ENCODE data around the gene CLIP2. TPM values are rescaled to one million over a fixed set of nuclear protein-coding genes. Genes with fewer than 3 reads are reported as not detected.
"Not testable (repeated sequence)": the region's sequence is repeated elsewhere in the genome, so short reads cannot be mapped to it uniquely, and the experiment has no call there.

Gene CLIP2
- total RNA-seq, 1 donor from 2014 or later, result 24.3 TPM

DNA sequence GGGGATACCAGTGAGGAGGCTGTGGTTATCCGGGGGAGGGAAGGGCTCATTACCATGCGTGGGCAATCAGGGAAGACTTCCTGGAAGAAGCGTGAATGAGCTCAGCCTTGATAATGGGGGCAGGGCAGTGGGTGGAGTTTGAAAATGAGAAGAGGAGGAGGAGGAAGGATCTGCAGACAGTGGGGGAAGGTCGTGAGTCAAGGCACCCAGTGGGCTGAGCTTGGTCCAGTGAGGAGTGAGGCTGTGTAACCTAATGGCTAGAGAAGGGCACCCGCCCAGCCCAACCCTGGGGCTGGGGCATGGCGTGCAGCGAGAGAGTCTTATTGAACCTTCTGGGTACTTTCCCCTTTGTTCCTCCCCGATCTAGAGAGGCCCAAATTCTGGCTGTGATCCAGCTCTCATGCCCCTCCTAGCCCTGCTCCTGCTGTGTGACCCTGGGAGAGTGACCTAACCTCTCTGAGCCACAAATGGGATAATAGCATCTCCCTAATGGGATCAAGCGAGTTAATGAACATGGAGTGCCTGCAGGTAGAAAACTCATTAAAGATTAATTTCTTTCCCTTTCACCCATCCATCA, 31.5 kb downstream of the CLIP2 start:
- intact Hi-C loops (cut with DNase I), result no loop called here
- Histone ChIP-seq H3K27me3 (no peaks in the 10 kb centered on the region), H3K36me3 (no peaks in the 10 kb centered on the region), H3K4me3 (no peak overlapping the region), H3K27ac (no peak overlapping the region), H3K9me3 (no peaks in the 10 kb centered on the region), H3K4me1 (peaks cover 16% of the 10 kb centered on the region)
- TF ChIP-seq POLR2A (IDR thresholded peaks at IDR 0.05), result no peak
- TF ChIP-seq POLR2AphosphoS5 (IDR thresholded peaks at IDR 0.05; ENCODE audit: insufficient read depth in 1 of 2, low read depth in 1 of 2), result no peak
- TF ChIP-seq, protein P1, sequence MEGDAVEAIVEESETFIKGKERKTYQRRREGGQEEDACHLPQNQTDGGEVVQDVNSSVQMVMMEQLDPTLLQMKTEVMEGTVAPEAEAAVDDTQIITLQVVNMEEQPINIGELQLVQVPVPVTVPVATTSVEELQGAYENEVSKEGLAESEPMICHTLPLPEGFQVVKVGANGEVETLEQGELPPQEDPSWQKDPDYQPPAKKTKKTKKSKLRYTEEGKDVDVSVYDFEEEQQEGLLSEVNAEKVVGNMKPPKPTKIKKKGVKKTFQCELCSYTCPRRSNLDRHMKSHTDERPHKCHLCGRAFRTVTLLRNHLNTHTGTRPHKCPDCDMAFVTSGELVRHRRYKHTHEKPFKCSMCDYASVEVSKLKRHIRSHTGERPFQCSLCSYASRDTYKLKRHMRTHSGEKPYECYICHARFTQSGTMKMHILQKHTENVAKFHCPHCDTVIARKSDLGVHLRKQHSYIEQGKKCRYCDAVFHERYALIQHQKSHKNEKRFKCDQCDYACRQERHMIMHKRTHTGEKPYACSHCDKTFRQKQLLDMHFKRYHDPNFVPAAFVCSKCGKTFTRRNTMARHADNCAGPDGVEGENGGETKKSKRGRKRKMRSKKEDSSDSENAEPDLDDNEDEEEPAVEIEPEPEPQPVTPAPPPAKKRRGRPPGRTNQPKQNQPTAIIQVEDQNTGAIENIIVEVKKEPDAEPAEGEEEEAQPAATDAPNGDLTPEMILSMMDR (IDR thresholded peaks at IDR 0.05), result no peak
- no peak for DNase-seq (ENCODE audit: extremely low spot score in 2 of 2)

DNA sequence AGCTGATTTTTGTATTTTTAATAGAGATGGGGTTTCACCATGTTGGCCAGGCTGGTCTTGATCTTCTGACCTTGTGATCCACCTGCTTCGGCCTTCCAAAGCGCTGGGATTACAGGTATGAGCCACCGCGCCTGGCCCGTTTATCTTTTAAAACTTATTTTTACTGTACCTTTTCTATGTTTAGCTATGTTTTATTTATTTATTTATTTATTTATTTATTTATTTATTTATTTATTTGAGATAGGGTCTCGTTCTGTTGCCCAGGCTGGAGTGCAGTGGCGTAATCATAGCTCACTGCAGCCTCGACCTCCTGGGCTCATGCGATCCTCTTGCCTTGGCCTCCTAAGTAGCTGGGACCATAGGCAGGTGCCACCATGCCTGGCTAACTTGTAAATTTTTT, 33.7 kb downstream of the CLIP2 start:
- H3K36me3 ChIP-seq; intact Hi-C loops (cut with DNase I): not testable (repeated sequence)

GRCh38 chr7:74324531-74325209, 35.5 kb downstream of the CLIP2 start:
- DNase-seq (ENCODE audit: extremely low spot score in 2 of 2), result no peak
- Histone ChIP-seq H3K27ac (no peak overlapping the region), H3K36me3 (no peaks in the 10 kb centered on the region), H3K4me1 (peaks cover 16% of the 10 kb centered on the region), H3K27me3 (no peaks in the 10 kb centered on the region), H3K4me3 (no peak overlapping the region), H3K9me3 (no peaks in the 10 kb centered on the region)
- intact Hi-C loops (cut with DNase I), result no loop called here
- TF ChIP-seq, protein P1 (IDR thresholded peaks at IDR 0.05), result no peak
- TF ChIP-seq POLR2A (IDR thresholded peaks at IDR 0.05), result no peak
- no peak for TF ChIP-seq POLR2AphosphoS5 (IDR thresholded peaks at IDR 0.05; ENCODE audit: insufficient read depth in 1 of 2, low read depth in 1 of 2)

More for the DNA sequence above, 33.7 kb downstream of the CLIP2 start:
- H3K4me3 ChIP-seq; H3K9me3 ChIP-seq; DNase-seq (ENCODE audit: extremely low spot score in 2 of 2); H3K27ac ChIP-seq; H3K27me3 ChIP-seq: not testable (repeated sequence)
- peaks cover 16% of the 10 kb centered on the region for H3K4me1 ChIP-seq

GRCh38 chr7:74325210-74325565, 36.0 kb downstream of the CLIP2 start:
- TF ChIP-seq POLR2AphosphoS5 (IDR thresholded peaks at IDR 0.05; ENCODE audit: insufficient read depth in 1 of 2, low read depth in 1 of 2) (no peak), POLR2A (IDR thresholded peaks at IDR 0.05) (no peak)
- TF ChIP-seq, protein P1 (IDR thresholded peaks at IDR 0.05), result no peak
- no peak overlapping the region for H3K27ac ChIP-seq
- no peaks in the 10 kb centered on the region for H3K9me3 ChIP-seq
- no peak for DNase-seq (ENCODE audit: extremely low spot score in 2 of 2)
- no peak overlapping the region for H3K4me3 ChIP-seq
- no peaks in the 10 kb centered on the region for H3K36me3 ChIP-seq
- no peaks in the 10 kb centered on the region for H3K27me3 ChIP-seq
- H3K4me1 ChIP-seq, result peaks cover 16% of the 10 kb centered on the region
- intact Hi-C loops (cut with DNase I), result no loop called here

DNA sequence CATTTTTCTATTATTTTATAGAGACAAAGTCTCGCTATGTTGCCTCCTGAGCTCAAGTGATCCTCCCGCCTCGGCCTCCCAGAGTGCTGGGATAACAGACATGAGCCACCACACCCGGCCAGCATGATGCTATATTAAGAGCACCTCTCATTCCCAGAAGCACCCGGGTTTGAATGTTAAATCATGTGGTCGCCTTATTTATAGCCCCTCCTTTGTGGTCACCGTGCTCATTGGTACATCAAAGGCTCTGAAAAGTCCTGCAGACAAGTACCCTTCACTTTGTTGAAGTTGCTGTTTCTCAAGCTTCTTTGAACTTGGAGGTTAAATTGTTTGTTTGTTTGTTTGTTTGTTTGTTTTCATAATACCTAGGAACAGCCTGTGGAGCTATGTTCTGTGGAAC, 40.0 kb downstream of the CLIP2 start:
- TF ChIP-seq, protein P1 (IDR thresholded peaks at IDR 0.05), result no peak
- TF ChIP-seq POLR2A (IDR thresholded peaks at IDR 0.05) (no peak), POLR2AphosphoS5 (IDR thresholded peaks at IDR 0.05; ENCODE audit: insufficient read depth in 1 of 2, low read depth in 1 of 2) (no peak)
- Histone ChIP-seq H3K27me3 (no peaks in the 10 kb centered on the region), H3K4me1 (peaks cover 13% of the 10 kb centered on the region), H3K9me3 (no peaks in the 10 kb centered on the region), H3K4me3 (no peak overlapping the region), H3K36me3 (no peaks in the 10 kb centered on the region), H3K27ac (no peak overlapping the region)
- no peak for DNase-seq (ENCODE audit: extremely low spot score in 2 of 2)
- intact Hi-C loops (cut with DNase I), result no loop called here

All from vagina (tissue), 2 donors.